Sigmoid colon (tissue), 7 donors: ENCODE data around the gene MESD. TPM values are rescaled to one million over a fixed set of nuclear protein-coding genes. Genes with fewer than 3 reads are reported as not detected.

Experiments
- DNase-seq: peaks from one replicate; pipeline ENCODE4 v3.0.0-alpha.2; 2019
- H3K27ac ChIP-seq, 4 donors: fragments of 200-600 bp; sonication (generic); one replicate each; pipeline ENCODE4 v1.5.1; 2016 to 2019; ENCODE audit warnings: mild to moderate bottlenecking in 1 of 4
- H3K27me3 ChIP-seq, 3 donors: fragments of 200-600 bp; sonication (generic); one replicate each; pipeline ENCODE4 v1.5.1; 2019; ENCODE audit warnings: mild to moderate bottlenecking in 1 of 3
- H3K36me3 ChIP-seq, 4 donors: fragments of 200-600 bp; sonication (generic); one replicate each; pipeline ENCODE4 v1.5.1; 2016 to 2019
- H3K4me1 ChIP-seq, 4 donors: fragments of 200-600 bp; sonication (generic); one replicate each; pipeline ENCODE4 v1.5.1; 2017 to 2019
- H3K4me3 ChIP-seq, 4 donors: fragments of 200-600 bp; sonication (generic); one replicate each; pipeline ENCODE4 v1.5.1; 2017 to 2019; ENCODE audit warnings: mild to moderate bottlenecking in 2 of 4, moderate library complexity in 1 of 4
- H3K9me3 ChIP-seq, 4 donors: fragments of 200-600 bp in 3 of 4; sonication (generic) in 3 of 4; one replicate each; pipeline versions ENCODE4 v1.5.1 to v1.6.1; 2013 to 2019
- EP300 ChIP-seq, 4 donors: sonication (generic); formaldehyde crosslinking; IDR thresholded peaks; one replicate each; pipeline ENCODE4 v1.6.1; 2017; ENCODE audit warnings: antibody characterized with exemption in 4 of 4
- POLR2A ChIP-seq, 2 donors: fragments of 450-650 bp; IDR thresholded peaks; one replicate each; pipeline ENCODE4 v1.6.1; 2016; ENCODE audit warnings: antibody characterized with exemption in 2 of 2, mild to moderate bottlenecking in 2 of 2, moderate library complexity in 2 of 2
- POLR2AphosphoS5 ChIP-seq, 4 donors: sonication (generic); formaldehyde crosslinking; IDR thresholded peaks; one replicate each; pipeline ENCODE4 v1.6.1; 2017; ENCODE audit warnings: antibody characterized with exemption in 4 of 4
- WGBS, 2 donors: extraction: QIAGEN DNeasy Blood & Tissue Kit; methylation state at CpG; one replicate each; pipeline ENCODE4 v1.1.7; 2013; 5-methylcytosine and 5-hydroxymethylcytosine counted together
- intact Hi-C: fragments of 100-400 bp; cut with DNase I; formaldehyde crosslinking; loops from one replicate; pipeline ENCODE4 v1.15.1; 2023
- polyA plus RNA-seq, 3 donors: library from polyadenylated mRNA; stranded (reverse); fragments of 200-250 nt; gene quantifications; one replicate each; pipeline ENCODE4 v1.2.3, GENCODE V29; 2013
- total RNA-seq, 4 donors: library from RNA; depleted of rRNA; stranded (reverse); fragments of >200 nt; gene quantifications; one replicate each; pipeline ENCODE4 v1.1.0, GENCODE V29; 2016
- TF ChIP-seq, protein P1 (sequence below), 4 experiments: fragments of 450-650 bp in 3 of 4; fragments of 200-600 bp in 1 of 4; IDR thresholded peaks; one replicate each; pipeline ENCODE4 v1.5.1; 2016 to 2019; ENCODE audit warnings: antibody characterized with exemption in 4 of 4, mild to moderate bottlenecking in 3 of 4, moderate library complexity in 2 of 4
- donor health status: healthy with polysubstance abuse.
- donor health status: Bipolar disorder and iron deficiency.
- donor health status: healthy.

The MESD gene
- total and polyA plus RNA-seq, 7 donors, result 5.4 to 20.8 (median 14.6) TPM

DNA sequence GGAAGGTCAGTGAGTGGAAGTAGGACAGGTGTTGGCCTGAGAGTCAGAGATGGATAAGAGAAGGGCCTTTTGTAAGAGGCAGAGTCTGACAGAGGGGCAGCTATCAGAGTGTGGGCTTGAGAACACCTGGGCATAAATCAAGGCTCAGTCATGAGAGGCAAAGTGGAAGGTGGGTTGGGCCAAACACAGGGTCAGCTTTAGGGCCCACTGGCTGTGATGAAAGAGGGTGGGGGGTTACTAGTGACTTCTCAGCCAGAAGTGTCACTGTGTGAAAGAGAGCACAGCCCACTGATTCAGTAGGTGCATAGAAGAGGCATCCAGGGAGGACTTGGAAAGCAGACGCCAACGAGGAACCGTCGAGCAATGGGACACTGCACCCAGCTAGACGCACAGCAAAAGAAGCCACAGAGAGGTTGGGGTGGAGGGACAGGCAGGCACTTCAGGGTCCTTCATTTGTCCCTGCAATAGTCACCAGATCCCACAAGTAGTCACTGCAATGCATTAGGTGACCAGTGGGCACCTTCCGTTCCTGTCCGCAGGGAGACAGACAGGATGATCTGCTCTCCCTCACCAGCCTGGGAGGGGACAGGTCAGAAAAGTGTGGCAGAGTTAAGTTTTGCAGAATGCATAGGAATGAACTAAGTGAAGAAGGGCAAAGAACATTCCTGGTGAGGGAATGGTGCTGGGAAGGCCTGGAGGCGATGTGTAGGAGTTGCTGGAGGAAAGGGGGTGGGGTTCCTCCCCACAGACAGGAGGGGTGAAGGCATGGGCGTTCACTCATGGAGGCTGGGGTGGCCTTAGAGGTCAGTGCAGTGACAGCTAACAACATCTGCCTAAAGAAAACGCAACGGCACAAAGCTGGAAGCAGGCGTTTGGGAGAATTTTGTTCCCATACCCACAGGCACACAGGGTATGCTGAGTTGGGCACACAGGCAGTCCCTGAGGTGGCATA, 36.3 kb downstream of the MESD start:
- H3K9me3 ChIP-seq, result no peaks in the 10 kb centered on the region
- H3K27me3 ChIP-seq, result no peaks in the 10 kb centered on the region
- H3K36me3 ChIP-seq, result peaks cover 0 to 34% (median 23%) of the 10 kb centered on the region in 4 donors
- DNase-seq, result no peak
- H3K4me3 ChIP-seq, result no peak overlapping the region
- H3K27ac ChIP-seq, result no peak overlapping the region
- intact Hi-C loops, result no loop called here
- TF ChIP-seq POLR2A (IDR thresholded peaks at IDR 0.05), result no peak
- TF ChIP-seq EP300 (IDR thresholded peaks at IDR 0.05), result no peak
- TF ChIP-seq POLR2AphosphoS5 (IDR thresholded peaks at IDR 0.05), result no peak
- TF ChIP-seq, protein P1, sequence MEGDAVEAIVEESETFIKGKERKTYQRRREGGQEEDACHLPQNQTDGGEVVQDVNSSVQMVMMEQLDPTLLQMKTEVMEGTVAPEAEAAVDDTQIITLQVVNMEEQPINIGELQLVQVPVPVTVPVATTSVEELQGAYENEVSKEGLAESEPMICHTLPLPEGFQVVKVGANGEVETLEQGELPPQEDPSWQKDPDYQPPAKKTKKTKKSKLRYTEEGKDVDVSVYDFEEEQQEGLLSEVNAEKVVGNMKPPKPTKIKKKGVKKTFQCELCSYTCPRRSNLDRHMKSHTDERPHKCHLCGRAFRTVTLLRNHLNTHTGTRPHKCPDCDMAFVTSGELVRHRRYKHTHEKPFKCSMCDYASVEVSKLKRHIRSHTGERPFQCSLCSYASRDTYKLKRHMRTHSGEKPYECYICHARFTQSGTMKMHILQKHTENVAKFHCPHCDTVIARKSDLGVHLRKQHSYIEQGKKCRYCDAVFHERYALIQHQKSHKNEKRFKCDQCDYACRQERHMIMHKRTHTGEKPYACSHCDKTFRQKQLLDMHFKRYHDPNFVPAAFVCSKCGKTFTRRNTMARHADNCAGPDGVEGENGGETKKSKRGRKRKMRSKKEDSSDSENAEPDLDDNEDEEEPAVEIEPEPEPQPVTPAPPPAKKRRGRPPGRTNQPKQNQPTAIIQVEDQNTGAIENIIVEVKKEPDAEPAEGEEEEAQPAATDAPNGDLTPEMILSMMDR (IDR thresholded peaks at IDR 0.05), result no peak
- WGBS, 2 donors, result 96% methylated on average over 12 of the region's 12 CpGs
- H3K4me1 ChIP-seq, result no peaks in the 10 kb centered on the region

DNA sequence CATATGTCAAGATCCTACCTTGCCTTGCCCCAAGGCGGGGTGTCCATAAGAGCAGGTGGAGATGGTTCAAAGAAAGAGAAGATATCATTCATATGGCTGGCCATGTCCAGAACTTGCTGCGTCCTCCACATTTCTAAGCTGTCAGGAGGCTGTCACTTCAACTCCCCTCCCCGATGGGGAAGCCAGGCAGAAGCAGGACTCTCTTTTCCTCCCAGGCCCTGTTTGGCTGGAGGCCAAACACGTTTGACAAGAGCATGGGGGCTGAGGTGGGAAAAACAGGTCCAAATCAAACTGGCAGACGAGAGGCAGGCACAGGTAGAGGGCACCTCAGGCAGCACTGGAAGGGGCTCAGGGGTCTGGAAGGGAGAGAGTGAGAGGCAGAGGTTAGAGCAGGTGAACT, 37.7 kb downstream of the MESD start:
- H3K27ac ChIP-seq, result no peak overlapping the region
- H3K4me1 ChIP-seq, result no peaks in the 10 kb centered on the region
- no peak overlapping the region for H3K4me3 ChIP-seq
- H3K36me3 ChIP-seq, result peaks cover 0 to 47% (median 31%) of the 10 kb centered on the region in 4 donors
- H3K27me3 ChIP-seq, result no peaks in the 10 kb centered on the region
- intact Hi-C loops, result no loop called here
- TF ChIP-seq EP300 (IDR thresholded peaks at IDR 0.05), result no peak
- TF ChIP-seq POLR2A (IDR thresholded peaks at IDR 0.05), result no peak
- no peak for TF ChIP-seq POLR2AphosphoS5 (IDR thresholded peaks at IDR 0.05)
- TF ChIP-seq, protein P1 (IDR thresholded peaks at IDR 0.05), result no peak
- DNase-seq, result no peak
- WGBS, 2 donors, result 80 to 83% methylated on average over 5 of the region's 5 CpGs
- H3K9me3 ChIP-seq, result no peaks in the 10 kb centered on the region

DNA sequence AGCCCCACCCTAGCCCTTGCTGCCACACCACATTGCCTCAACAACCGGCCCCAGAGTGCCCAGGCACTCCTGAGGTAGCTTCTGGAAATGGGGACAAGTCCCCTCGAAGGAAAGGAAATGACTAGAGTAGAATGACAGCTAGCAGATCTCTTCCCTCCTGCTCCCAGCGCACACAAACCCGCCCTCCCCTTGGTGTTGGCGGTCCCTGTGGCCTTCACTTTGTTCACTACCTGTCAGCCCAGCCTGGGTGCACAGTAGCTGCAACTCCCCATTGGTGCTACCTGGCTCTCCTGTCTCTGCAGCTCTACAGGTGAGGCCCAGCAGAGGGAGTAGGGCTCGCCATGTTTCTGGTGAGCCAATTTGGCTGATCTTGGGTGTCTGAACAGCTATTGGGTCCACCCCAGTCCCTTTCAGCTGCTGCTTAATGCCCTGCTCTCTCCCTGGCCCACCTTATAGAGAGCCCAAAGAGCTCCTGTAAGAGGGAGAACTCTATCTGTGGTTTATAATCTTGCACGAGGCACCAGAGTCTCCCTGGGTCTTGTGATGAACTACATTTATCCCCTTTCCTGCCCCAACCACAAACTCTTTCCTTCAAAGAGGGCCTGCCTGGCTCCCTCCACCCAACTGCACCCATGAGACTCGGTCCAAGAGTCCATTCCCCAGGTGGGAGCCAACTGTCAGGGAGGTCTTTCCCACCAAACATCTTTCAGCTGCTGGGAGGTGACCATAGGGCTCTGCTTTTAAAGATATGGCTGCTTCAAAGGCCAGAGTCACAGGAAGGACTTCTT, 39.1 kb downstream of the MESD start:
- Histone ChIP-seq H3K27ac (no peak overlapping the region), H3K4me1 (no peaks in the 10 kb centered on the region), H3K4me3 (no peak overlapping the region), H3K36me3 (peaks cover 0 to 61% (median 38%) of the 10 kb centered on the region in 4 donors), H3K27me3 (no peaks in the 10 kb centered on the region), H3K9me3 (no peaks in the 10 kb centered on the region)
- no peak for DNase-seq
- TF ChIP-seq EP300 (IDR thresholded peaks at IDR 0.05), result no peak
- TF ChIP-seq, protein P1 (IDR thresholded peaks at IDR 0.05), result no peak
- no peak for TF ChIP-seq POLR2A (IDR thresholded peaks at IDR 0.05)
- TF ChIP-seq POLR2AphosphoS5 (IDR thresholded peaks at IDR 0.05), result no peak
- 88 to 95% methylated on average over 8 of the region's 8 CpGs for WGBS, 2 donors
- intact Hi-C loops, result no loop called here

DNA sequence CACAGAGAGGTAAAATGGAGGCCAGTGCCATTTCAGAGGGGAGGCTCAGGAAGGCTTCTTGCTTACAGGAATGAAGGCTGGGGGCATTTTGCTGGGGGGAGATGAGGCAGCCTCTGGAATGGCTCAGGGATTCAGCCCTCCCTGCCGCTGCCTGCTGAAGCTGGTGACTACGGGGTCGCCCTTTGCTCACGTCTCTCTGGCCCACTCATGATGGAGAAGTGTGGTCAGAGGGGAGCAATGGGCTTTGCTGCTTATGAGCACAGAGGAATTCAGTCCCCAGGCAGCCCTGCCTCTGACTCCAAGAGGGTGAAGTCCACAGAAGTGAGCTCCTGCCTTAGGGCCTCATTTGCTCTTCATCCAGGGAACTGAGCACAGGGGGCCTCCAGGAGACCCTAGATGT, 39.9 kb downstream of the MESD start:
- Histone ChIP-seq H3K9me3 (no peaks in the 10 kb centered on the region), H3K4me1 (no peaks in the 10 kb centered on the region), H3K27me3 (no peaks in the 10 kb centered on the region), H3K36me3 (peaks cover 0 to 64% (median 38%) of the 10 kb centered on the region in 4 donors), H3K4me3 (no peak overlapping the region), H3K27ac (no peak overlapping the region)
- intact Hi-C loops, result no loop called here
- no peak for DNase-seq
- TF ChIP-seq POLR2AphosphoS5 (IDR thresholded peaks at IDR 0.05) (no peak), POLR2A (IDR thresholded peaks at IDR 0.05) (no peak), EP300 (IDR thresholded peaks at IDR 0.05) (no peak)
- TF ChIP-seq, protein P1 (IDR thresholded peaks at IDR 0.05), result no peak
- 98 to 100% methylated on average over 4 of the region's 4 CpGs for WGBS, 2 donors
